HFFc6 (cell line): ENCODE results near the gene RAB4B. TPM values are rescaled to one million over a fixed set of nuclear protein-coding genes. Genes with fewer than 3 reads are reported as not detected.
"Not testable (repeated sequence)": the region's sequence is repeated elsewhere in the genome, so short reads cannot be mapped to it uniquely, and the experiment has no call there.

ENCODE experiments used
- DNase-seq: peaks from one replicate; pipeline ENCODE4 v3.0.0-alpha.2; 2018
- H3K27ac Mint-ChIP-seq: 2 replicates; pipeline ENCODE4 v1.8.0; 2020; ENCODE audit warnings: mild to moderate bottlenecking, mixed read lengths
- H3K27me3 Mint-ChIP-seq: 2 replicates; pipeline ENCODE4 v1.8.0; 2021; ENCODE audit warnings: mild to moderate bottlenecking, moderate library complexity, mixed read lengths; ENCODE audit not compliant: insufficient read depth
- H3K36me3 Mint-ChIP-seq: 2 replicates; pipeline ENCODE4 v1.8.0; 2021; ENCODE audit warnings: low read depth, mixed read lengths
- H3K4me1 Mint-ChIP-seq: 2 replicates; pipeline ENCODE4 v1.8.0; 2020; ENCODE audit warnings: low read depth, mixed read lengths
- H3K4me3 Mint-ChIP-seq: 2 replicates; pipeline ENCODE4 v1.8.0; 2020; ENCODE audit warnings: mild to moderate bottlenecking, moderate library complexity, mixed read lengths
- H3K9me3 Mint-ChIP-seq: 2 replicates; pipeline ENCODE4 v1.8.0; 2020; ENCODE audit warnings: mild to moderate bottlenecking, mixed read lengths
- CTCF ChIP-seq: fragments of 200-600 bp; sonication (generic); IDR thresholded peaks from 2 replicates; pipeline ENCODE4 v1.5.0; 2021; ENCODE audit warnings: antibody characterized with exemption, mild to moderate bottlenecking
- total RNA-seq, 6 experiments: library from RNA; stranded (reverse); fragmentation: NEBNext Ultra II Directional; extraction: Animal tissue kit (Norgen Biotek cat#: 25700); gene quantifications; 2 replicates in 1 of 6; 3 replicates in 5 of 6; pipeline ENCODE4 v1.2.3, GENCODE V29; 2021

Gene RAB4B
- total RNA-seq, 6 experiments from 2014 or later, result 20.4 to 26.4 (median 22.0) TPM

DNA sequence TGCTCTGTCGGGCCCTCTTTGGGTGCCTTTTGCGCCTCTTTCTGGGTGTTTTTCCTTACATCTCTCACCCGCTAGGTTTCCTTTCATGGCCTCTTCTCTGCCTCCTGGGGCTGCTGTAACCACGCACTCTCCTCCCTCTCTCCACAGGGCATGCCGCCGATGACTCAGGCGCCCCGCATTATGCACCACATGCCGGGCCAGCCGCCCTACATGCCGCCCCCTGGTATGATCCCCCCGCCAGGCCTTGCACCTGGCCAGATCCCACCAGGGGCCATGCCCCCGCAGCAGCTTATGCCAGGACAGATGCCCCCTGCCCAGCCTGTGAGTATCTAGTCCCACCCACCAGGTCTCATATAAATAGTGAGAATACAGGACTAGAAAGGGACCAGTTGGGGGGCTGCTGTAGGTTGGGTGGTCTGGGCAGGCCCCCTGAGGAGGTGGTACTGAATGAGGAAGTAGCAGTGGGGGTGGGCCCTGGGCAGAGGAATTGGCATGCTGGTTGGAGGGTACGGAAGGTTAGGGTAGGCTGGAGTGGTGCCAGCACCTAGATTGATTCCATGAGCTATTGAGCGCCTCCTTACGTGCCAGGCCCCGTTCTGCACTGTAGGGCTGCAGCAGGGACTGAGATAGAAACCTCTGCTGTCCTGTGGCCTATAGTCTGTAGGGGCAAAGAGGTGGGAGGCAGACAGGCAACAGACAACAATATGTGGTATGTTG lies 15.1 kb upstream of the RAB4B start:
- Mint-ChIP-seq H3K9me3 (no peaks in the 10 kb centered on the region), H3K4me1 (no peaks in the 10 kb centered on the region), H3K27me3 (peaks cover 3% of the 10 kb centered on the region; the same call in 1 of the 2 replicates), H3K27ac (no peak overlapping the region; the same call in 1 of the 2 replicates), H3K36me3 (peaks cover 47% of the 10 kb centered on the region), H3K4me3 (no peak overlapping the region)
- DNase-seq, result no peak
- TF ChIP-seq CTCF, result no peak

DNA sequence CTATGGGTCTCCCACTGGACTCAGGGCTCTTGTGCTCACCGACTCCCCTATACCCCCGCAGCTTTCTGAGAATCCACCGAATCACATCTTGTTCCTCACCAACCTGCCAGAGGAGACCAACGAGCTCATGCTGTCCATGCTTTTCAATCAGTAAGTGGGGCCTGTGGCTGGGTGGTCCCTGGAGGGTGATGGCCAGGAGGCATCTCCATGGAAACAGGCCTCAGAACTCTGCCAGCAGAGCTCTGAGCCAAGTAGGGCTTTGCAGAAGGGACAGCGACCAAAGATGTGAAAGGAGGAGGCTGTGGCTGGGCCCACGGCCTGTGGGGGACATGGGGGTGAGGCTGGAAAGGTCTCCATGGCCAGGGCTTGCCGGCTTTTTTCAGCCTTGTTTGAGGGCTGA lies 14.5 kb upstream of the RAB4B start:
- H3K9me3 Mint-ChIP-seq, result no peaks in the 10 kb centered on the region
- H3K27ac Mint-ChIP-seq, result no peak overlapping the region
- H3K27me3 Mint-ChIP-seq, result peaks cover 3% of the 10 kb centered on the region; the same call in 1 of the 2 replicates
- H3K36me3 Mint-ChIP-seq, result peaks cover 43% of the 10 kb centered on the region
- no peak for TF ChIP-seq CTCF
- DNase-seq, result no peak
- H3K4me3 Mint-ChIP-seq, result no peak overlapping the region
- no peaks in the 10 kb centered on the region for H3K4me1 Mint-ChIP-seq

DNA sequence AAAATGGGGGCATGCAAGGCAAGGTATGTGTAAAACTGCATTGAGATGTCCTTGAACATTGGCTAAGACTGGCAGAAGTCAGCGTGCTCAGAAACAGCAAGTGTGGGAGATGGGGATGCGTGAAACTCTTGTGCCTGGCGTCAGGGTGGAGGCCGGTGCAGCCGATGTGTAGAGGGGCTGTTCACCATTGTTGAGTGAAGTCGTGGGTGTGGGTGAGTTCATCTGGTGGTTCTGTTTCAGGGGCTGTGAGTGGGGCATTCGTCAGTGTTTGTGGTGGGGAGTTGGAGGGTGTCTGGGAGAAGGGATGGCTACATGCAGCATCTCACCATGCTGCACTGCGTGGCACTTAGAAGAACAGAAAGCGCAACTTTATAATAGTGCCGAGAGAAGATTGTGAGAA lies 14.1 kb upstream of the RAB4B start:
- Mint-ChIP-seq H3K27ac (no peak overlapping the region), H3K4me3 (no peak overlapping the region), H3K9me3 (no peaks in the 10 kb centered on the region), H3K4me1 (no peaks in the 10 kb centered on the region), H3K36me3 (peaks cover 42% of the 10 kb centered on the region), H3K27me3 (peaks cover 3% of the 10 kb centered on the region; the same call in 1 of the 2 replicates)
- no peak for TF ChIP-seq CTCF
- no peak for DNase-seq

DNA sequence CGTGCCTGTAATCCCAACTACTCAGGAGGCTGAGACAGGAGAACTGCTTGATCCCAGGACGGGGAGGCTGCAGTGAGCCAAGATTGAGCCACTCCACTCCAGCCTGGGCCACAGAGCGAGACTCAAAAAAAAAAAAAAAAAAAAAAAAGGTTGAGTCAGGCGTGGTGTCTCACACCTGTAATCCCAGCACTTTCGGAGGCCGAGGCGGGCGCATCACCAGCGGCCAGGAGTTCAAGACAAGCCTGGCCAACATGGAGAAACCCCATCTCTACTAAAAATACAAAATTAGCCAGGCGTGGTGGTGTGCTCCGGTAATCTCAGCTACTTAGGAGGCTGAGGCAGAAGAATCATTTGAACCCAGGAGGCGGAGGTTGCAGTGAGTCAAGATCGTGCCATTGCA lies 11.7 kb upstream of the RAB4B start:
- H3K9me3 Mint-ChIP-seq, H3K27me3 Mint-ChIP-seq, H3K4me3 Mint-ChIP-seq, H3K4me1 Mint-ChIP-seq, H3K27ac Mint-ChIP-seq, DNase-seq: not testable (repeated sequence)
- peaks cover 33% of the 10 kb centered on the region for H3K36me3 Mint-ChIP-seq

GRCh38 chr19:40768869-40769268 lies 9.2 kb upstream of the RAB4B start:
- no peaks in the 10 kb centered on the region for H3K4me1 Mint-ChIP-seq
- H3K4me3 Mint-ChIP-seq, result no peak overlapping the region
- DNase-seq, result no peak
- TF ChIP-seq CTCF, result no peak
- H3K27ac Mint-ChIP-seq, result no peak overlapping the region
- H3K9me3 Mint-ChIP-seq, result no peaks in the 10 kb centered on the region
- peaks cover 21% of the 10 kb centered on the region for H3K36me3 Mint-ChIP-seq
- peaks cover 3% of the 10 kb centered on the region for H3K27me3 Mint-ChIP-seq

GRCh38 chr19:40771101-40771862 lies 6.8 kb upstream of the RAB4B start:
- not testable (repeated sequence) for H3K9me3 Mint-ChIP-seq, H3K36me3 Mint-ChIP-seq, H3K4me3 Mint-ChIP-seq, H3K27ac Mint-ChIP-seq, H3K4me1 Mint-ChIP-seq, DNase-seq, H3K27me3 Mint-ChIP-seq
